ENCODE data around the gene JOSD2. TPM values are rescaled to one million over a fixed set of nuclear protein-coding genes. Genes with fewer than 3 reads are reported as not detected.

The JOSD2 gene
- total and polyA plus RNA-seq, 9 of the 15 experiments (the other 6 are each of a cell fraction or from before 2014, with no cell fraction given): 0.06 to 14.4 (median 3.1) TPM

DNA sequence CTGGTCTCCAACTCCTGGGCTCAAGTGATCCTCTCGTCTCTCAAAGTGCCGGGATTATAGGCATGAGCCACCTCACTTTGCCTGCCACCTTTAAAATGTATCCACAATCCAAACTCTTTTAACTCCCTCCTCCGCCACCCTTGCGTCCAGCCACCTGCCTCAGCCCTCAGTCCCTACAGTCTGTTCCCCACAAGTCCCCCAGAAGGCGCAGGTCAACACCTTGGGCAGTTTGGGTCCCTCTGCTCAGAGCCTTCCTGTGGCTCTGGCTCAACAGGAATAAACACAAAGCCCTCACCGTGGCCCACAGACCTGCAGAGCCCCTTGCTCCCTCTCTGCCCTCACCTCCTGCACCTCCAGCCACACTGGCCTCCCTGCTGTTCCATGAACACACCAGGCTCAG, 42.2 kb downstream of the JOSD2 start (continued):
- TF ChIP-seq HEY1 (CRISPR knock-in tag; IDR thresholded peaks at IDR 0.05; ENCODE audit: borderline replicate concordance): no peak

GRCh38 chr19:50467566-50467965, 43.4 kb downstream of the JOSD2 start:
- Histone ChIP-seq H2AFZ (ENCODE audit: low read depth, low read length) (no peak overlapping the region), H3K27ac (ENCODE audit: extremely low read depth, low read depth, low read length) (no peak overlapping the region), H3K79me2 (ENCODE audit: control insufficient read depth, insufficient read depth, low read length) (no peaks in the 10 kb centered on the region), H3K4me2 (ENCODE audit: insufficient read depth, low read length) (no peak overlapping the region), H4K20me1 (replicated peaks; ENCODE audit: control insufficient read depth, insufficient read depth, low read length) (no peaks in the 10 kb centered on the region), H3K9me1 (ENCODE audit: control insufficient read depth, insufficient read depth, low read length) (no peaks in the 10 kb centered on the region), H3K9me3 (replicated peaks; ENCODE audit: control insufficient read depth, insufficient read depth, low read depth, low read length) (no peaks in the 10 kb centered on the region; the same call in 1 of the 2 replicates), H3K9ac (ENCODE audit: insufficient read depth in 1 of 2, low read depth in 2 of 2, low read length in 2 of 2) (peak overlapping the region in 1 of 2 experiments; percentile 10; a peak in 1 of 4 replicates), H3K4me1 (replicated peaks in 1 of 2; ENCODE audit: control insufficient read depth in 2 of 2, insufficient read depth in 2 of 2, low read length in 2 of 2) (peaks cover 8 to 34% of the 10 kb centered on the region in 2 experiments; a peak in 4 of 5 replicates), H3K36me3 (ENCODE audit: control insufficient read depth, insufficient read depth, low read length) (no peaks in the 10 kb centered on the region), H3K27me3 (ENCODE audit: control insufficient read depth in 2 of 2, insufficient read depth in 2 of 2, low read length in 2 of 2) (peaks cover 0 to 18% of the 10 kb centered on the region in 2 experiments; a peak in 3 of 5 replicates), H3K4me3 (no peak overlapping the region)
- BruUV-seq (replicated peaks): no TSS peak
- WGBS (ENCODE audit: insufficient coverage, low coverage, missing lambda C conversion rate): 59% methylated on average over 13 of the region's 18 CpGs
- no peak for TF ChIP-seq ZNF695 (CRISPR knock-in tag; IDR thresholded peaks at IDR 0.05)
- no peak for TF ChIP-seq HDAC3 (IDR thresholded peaks at IDR 0.05; ENCODE audit: borderline replicate concordance, partially characterized antibody)
- no peak for TF ChIP-seq TSC22D4 (tag; IDR thresholded peaks at IDR 0.05)
- no peak for TF ChIP-seq ZNF274 (IDR thresholded peaks at IDR 0.05; ENCODE audit: borderline replicate concordance, low read depth, low read length)
- intact Hi-C loops (cut with micrococcal nuclease) (no loop called here), in situ Hi-C loops (cut with MboI) (no loop called here)
- FAIRE-seq (no peak), DNase-seq (ENCODE audit: extremely low read depth in 1 of 4, low spot score in 3 of 4) (no peak), ATAC-seq (no peak)
- POLR2A ChIA-PET: no interaction called here
- CTCF ChIA-PET (ENCODE audit: low intra/inter-chr PET ratio): no interaction called here
